B cell (primary cell): ENCODE measurements around the gene LRRC2. TPM values are rescaled to one million over a fixed set of nuclear protein-coding genes. Genes with fewer than 3 reads are reported as not detected.

Experiments used
- ATAC-seq: fragments of 200-7000 bp; cut with Tn5 transposase; one replicate; pipeline ENCODE4 v1.10.0; 2021; ENCODE audit warnings: low read depth, mild to moderate bottlenecking, moderate number of reproducible peaks, moderate library complexity
- CTCF ChIA-PET: fragments of 350-600 bp; sonication (Branson Sonifier 250); formaldehyde crosslinking; loops from one replicate; lab custom pipeline; 2021; ENCODE audit warnings: antibody characterized with exemption, inconsistent platforms; lab: Charles Lee
- POLR2A ChIA-PET: fragments of 350-600 bp; sonication (Branson Sonifier 250); formaldehyde crosslinking; loops from one replicate; lab custom pipeline; 2021; ENCODE audit warnings: antibody characterized with exemption; lab: Charles Lee
- DNase-seq: peaks from one replicate; pipeline ENCODE4 v3.0.0; 2013
- H2AFZ ChIP-seq: 2 replicates; pipeline ENCODE4 v1.6.1; 2012; ENCODE audit warnings: mild to moderate bottlenecking, low read depth, low read length; ENCODE audit not compliant: insufficient read depth, poor library complexity, severe bottlenecking
- H3K27ac ChIP-seq, 2 donors: 1 replicate in 1 of 2; 2 replicates in 1 of 2; pipeline ENCODE4 v1.5.1; 2012 to 2013; ENCODE audit warnings: low read length in 2 of 2, mild to moderate bottlenecking in 2 of 2, moderate library complexity in 1 of 2
- H3K27me3 ChIP-seq, 4 experiments: fragments of 200-600 bp in 1 of 4; sonication (generic) in 1 of 4; replicated peaks in 1 of 4; 1 replicate in 2 of 4; 2 replicates in 2 of 4; pipeline versions ENCODE4 v1.6.1 to v1.7.0; 2013 to 2016; ENCODE audit warnings: low read length in 3 of 4, mild to moderate bottlenecking in 2 of 4, mixed read lengths in 1 of 4, moderate library complexity in 1 of 4; ENCODE audit not compliant: insufficient read depth in 4 of 4, control insufficient read depth in 3 of 4; ENCODE audit errors: control extremely low read depth in 1 of 4
- H3K36me3 ChIP-seq, 2 experiments: replicated peaks in 1 of 2; 1 replicate in 1 of 2; 2 replicates in 1 of 2; pipeline versions ENCODE4 v1.6.1 to v1.7.1; 2013; ENCODE audit warnings: low read length in 1 of 2; ENCODE audit not compliant: insufficient read depth in 2 of 2, control insufficient read depth in 1 of 2; ENCODE audit errors: control extremely low read depth in 1 of 2, extremely low read depth in 1 of 2
- H3K4me1 ChIP-seq, 2 donors: fragments of 200-600 bp in 1 of 2; sonication (generic) in 1 of 2; 1 replicate in 1 of 2; 2 replicates in 1 of 2; pipeline versions ENCODE4 v1.5.1 to v1.6.1; 2013 to 2017; ENCODE audit warnings: low read length in 2 of 2; ENCODE audit not compliant: control insufficient read depth in 2 of 2, insufficient read depth in 2 of 2
- H3K4me2 ChIP-seq: replicated peaks from 2 replicates; pipeline ENCODE3; 2012; ENCODE audit warnings: mild to moderate bottlenecking, low read depth, low read length; ENCODE audit not compliant: poor library complexity, severe bottlenecking
- H3K4me3 ChIP-seq, 5 experiments: fragments of 200-600 bp in 1 of 5; sonication (generic) in 1 of 5; 1 replicate in 3 of 5; 2 replicates in 2 of 5; pipeline versions ENCODE4 v1.5.1 to v1.7.0; 2011 to 2016; ENCODE audit warnings: low read length in 4 of 5, mild to moderate bottlenecking in 4 of 5, low read depth in 2 of 5, control low read depth in 1 of 5, moderate library complexity in 1 of 5; ENCODE audit not compliant: insufficient read depth in 1 of 5; ENCODE audit errors: control extremely low read depth in 1 of 5, extremely low read depth in 1 of 5
- H3K79me2 ChIP-seq: fragments of 200-600 bp; sonication (generic); one replicate; pipeline ENCODE4 v1.6.0; 2016; ENCODE audit warnings: low read length; ENCODE audit not compliant: control insufficient read depth, insufficient read depth
- H3K9ac ChIP-seq: fragments of 200-600 bp; sonication (generic); 2 replicates; pipeline ENCODE4 v1.6.1; 2017; ENCODE audit warnings: mild to moderate bottlenecking, low read length, moderate library complexity
- H3K9me3 ChIP-seq, 3 donors: one replicate each; pipeline versions ENCODE4 v1.6.1 to v1.7.1; 2013; ENCODE audit warnings: low read length in 2 of 3; ENCODE audit not compliant: control insufficient read depth in 2 of 3, insufficient read depth in 1 of 3; ENCODE audit errors: control extremely low read depth in 1 of 3
- H4K20me1 ChIP-seq: 2 replicates; pipeline ENCODE4 v1.6.0; 2012; ENCODE audit warnings: mild to moderate bottlenecking, low read length; ENCODE audit not compliant: insufficient read depth, control insufficient read depth, poor library complexity, severe bottlenecking
- H3K27ac Mint-ChIP-seq: one replicate; pipeline ENCODE4 v1.8.0; 2021; ENCODE audit warnings: mixed read lengths
- H3K27me3 Mint-ChIP-seq: one replicate; pipeline ENCODE4 v1.8.0; 2021; ENCODE audit warnings: mixed read lengths
- H3K4me1 Mint-ChIP-seq: one replicate; pipeline ENCODE4 v1.8.0; 2021; ENCODE audit warnings: mixed read lengths
- H3K4me3 Mint-ChIP-seq: one replicate; pipeline ENCODE4 v1.8.0; 2021; ENCODE audit warnings: mixed read lengths
- H3K9me3 Mint-ChIP-seq: one replicate; pipeline ENCODE4 v1.8.0; 2022; ENCODE audit warnings: mixed read lengths; ENCODE audit not compliant: insufficient read depth
- EZH2 ChIP-seq: IDR thresholded peaks from 2 replicates; pipeline ENCODE4 v1.6.1; 2012; ENCODE audit warnings: borderline replicate concordance, low read depth, mild to moderate bottlenecking, moderate library complexity, low read length; ENCODE audit not compliant: insufficient read depth, poor library complexity, severe bottlenecking
- WGBS: methylation state at CpG from one replicate; pipeline ENCODE4 v1.1.5; 2013; ENCODE audit warnings: missing lambda C conversion rate; ENCODE audit not compliant: insufficient coverage; 5-methylcytosine and 5-hydroxymethylcytosine counted together
- intact Hi-C: fragments of 100-400 bp; cut with micrococcal nuclease; formaldehyde crosslinking; loops from one replicate; pipeline ENCODE4 v1.10.0; 2022
- polyA plus RNA-seq: library from polyadenylated mRNA; depleted of rRNA; stranded (reverse); fragments of >200 nt; gene quantifications from 2 replicates; pipeline ENCODE4 v1.2.3, GENCODE V29; 2012
- total RNA-seq, 2 donors: library from RNA; stranded (reverse); fragments of 120-200 nt in 1 of 2; gene quantifications; 1 replicate in 1 of 2; 2 replicates in 1 of 2; pipeline versions ENCODE4 v1.2.3 to v1.2.4, GENCODE V29; 2013 to 2022
- TF ChIP-seq, protein P1 (sequence below): fragments of 200-600 bp; IDR thresholded peaks from one replicate; pipeline ENCODE4 v1.8.0; 2022; ENCODE audit warnings: antibody characterized with exemption, mild to moderate bottlenecking

Gene LRRC2
- total and polyA plus RNA-seq, 2 donors (not counting 1 experiment from before 2014, with no cell fraction given) = 0.04 TPM; not detected in 1

DNA sequence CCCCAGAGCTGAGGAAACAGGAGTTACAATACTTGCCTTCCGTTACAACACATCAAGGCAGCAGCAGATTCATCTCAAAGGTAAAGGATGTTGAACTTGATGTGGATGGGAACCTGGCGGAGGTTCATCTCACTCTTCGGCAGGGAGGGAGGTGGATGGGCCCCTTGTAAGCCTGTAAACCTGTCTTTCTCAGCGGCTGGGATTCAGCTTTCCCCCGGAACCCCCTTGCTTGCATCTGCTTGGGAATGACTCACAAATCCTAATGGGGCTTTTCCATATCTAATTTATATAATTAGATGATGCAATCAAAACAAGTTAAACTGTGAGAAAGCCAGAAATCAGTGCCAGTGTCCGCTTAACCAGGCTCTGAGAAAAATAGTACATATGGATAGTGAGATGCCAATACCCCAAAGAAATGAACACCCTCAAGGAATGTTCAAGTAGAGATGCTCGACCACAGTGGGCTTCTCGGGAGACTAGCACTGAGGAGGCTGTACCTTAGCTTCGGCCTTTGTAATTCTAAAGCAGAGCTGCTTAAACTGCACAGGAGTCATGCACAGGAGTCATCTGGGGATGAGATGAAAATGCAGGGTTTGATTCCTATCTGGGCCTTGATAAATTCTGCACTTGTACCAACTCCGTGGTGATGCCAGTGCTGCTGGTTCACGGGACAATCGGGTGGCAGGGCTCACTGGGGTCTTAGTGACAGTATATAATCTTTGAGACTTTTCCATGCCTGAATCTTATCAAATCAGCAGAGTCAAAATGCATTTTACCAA is 44.0 kb upstream of the LRRC2 start:
- Histone ChIP-seq H3K9me3 (no peaks in the 10 kb centered on the region), H3K79me2 (no peaks in the 10 kb centered on the region), H3K4me1 (no peaks in the 10 kb centered on the region), H3K4me3 (no peak overlapping the region), H4K20me1 (no peaks in the 10 kb centered on the region), H3K27me3 (no peaks in the 10 kb centered on the region), H3K36me3 (no peaks in the 10 kb centered on the region), H3K27ac (no peak overlapping the region), H2AFZ (no peak overlapping the region), H3K4me2 (no peak overlapping the region), H3K9ac (no peak overlapping the region)
- intact Hi-C loops = no loop called here
- Mint-ChIP-seq H3K27me3 (peaks cover 27% of the 10 kb centered on the region), H3K9me3 (no peaks in the 10 kb centered on the region), H3K4me3 (no peak overlapping the region), H3K27ac (no peak overlapping the region), H3K4me1 (no peaks in the 10 kb centered on the region)
- TF ChIP-seq, protein P1, sequence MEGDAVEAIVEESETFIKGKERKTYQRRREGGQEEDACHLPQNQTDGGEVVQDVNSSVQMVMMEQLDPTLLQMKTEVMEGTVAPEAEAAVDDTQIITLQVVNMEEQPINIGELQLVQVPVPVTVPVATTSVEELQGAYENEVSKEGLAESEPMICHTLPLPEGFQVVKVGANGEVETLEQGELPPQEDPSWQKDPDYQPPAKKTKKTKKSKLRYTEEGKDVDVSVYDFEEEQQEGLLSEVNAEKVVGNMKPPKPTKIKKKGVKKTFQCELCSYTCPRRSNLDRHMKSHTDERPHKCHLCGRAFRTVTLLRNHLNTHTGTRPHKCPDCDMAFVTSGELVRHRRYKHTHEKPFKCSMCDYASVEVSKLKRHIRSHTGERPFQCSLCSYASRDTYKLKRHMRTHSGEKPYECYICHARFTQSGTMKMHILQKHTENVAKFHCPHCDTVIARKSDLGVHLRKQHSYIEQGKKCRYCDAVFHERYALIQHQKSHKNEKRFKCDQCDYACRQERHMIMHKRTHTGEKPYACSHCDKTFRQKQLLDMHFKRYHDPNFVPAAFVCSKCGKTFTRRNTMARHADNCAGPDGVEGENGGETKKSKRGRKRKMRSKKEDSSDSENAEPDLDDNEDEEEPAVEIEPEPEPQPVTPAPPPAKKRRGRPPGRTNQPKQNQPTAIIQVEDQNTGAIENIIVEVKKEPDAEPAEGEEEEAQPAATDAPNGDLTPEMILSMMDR = no peak
- TF ChIP-seq EZH2 = no peak
- 91% methylated on average over 4 of the region's 12 CpGs for WGBS
- DNase-seq (no peak), ATAC-seq (no peak)
- ChIA-PET CTCF (interaction anchor here (1.2 kb wide), 1 partner anchor 20 kb away, joined by 3 read pairs; no protein-coding TSS in a partner anchor), POLR2A (no interaction called here)

DNA sequence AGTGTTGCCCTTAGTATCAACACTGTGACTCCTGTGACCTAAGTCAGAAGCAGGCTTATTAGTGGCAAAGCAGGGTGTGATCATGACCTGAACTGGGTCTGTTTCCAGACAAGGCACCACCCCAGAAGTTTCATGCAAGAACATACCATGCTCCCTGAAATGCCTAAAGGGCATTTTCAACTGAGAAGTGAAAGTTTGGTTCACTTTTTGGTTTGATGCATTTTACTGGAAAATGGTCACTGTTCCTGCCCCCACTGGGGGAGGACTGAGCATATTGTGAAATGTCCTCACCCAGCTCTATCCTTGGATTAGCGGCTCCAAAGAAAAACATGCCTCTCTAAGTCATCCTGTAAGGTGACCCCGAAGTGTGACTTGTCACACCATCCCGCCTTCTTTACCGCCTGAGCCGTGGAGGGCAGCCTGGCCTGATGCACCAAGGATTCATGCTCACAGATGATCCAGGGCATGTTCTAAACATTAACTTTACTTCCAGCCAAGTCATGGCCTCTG is 43.2 kb upstream of the LRRC2 start:
- WGBS = 86% methylated on average over 5 of the region's 5 CpGs
- no peaks in the 10 kb centered on the region for H3K79me2 ChIP-seq
- H3K27ac ChIP-seq = no peak overlapping the region
- no peaks in the 10 kb centered on the region for H3K4me1 ChIP-seq
- H3K27ac Mint-ChIP-seq = no peak overlapping the region
- ChIA-PET CTCF (interaction anchor here (1.1 to 1.3 kb wide), 3 partner anchors 10 to 20 kb away, joined by 3 read pairs; no protein-coding TSS in a partner anchor), POLR2A (no interaction called here)
- no peak overlapping the region for H3K4me3 Mint-ChIP-seq
- H3K9me3 ChIP-seq = no peaks in the 10 kb centered on the region
- ATAC-seq = no peak
- H3K36me3 ChIP-seq = no peaks in the 10 kb centered on the region
- no peaks in the 10 kb centered on the region for H3K4me1 Mint-ChIP-seq
- H3K9me3 Mint-ChIP-seq = no peaks in the 10 kb centered on the region
- TF ChIP-seq, protein P1 = no peak
- no peak for TF ChIP-seq EZH2
- H3K4me3 ChIP-seq = no peak overlapping the region
- no peak for DNase-seq
- no peak overlapping the region for H2AFZ ChIP-seq
- intact Hi-C loops = no loop called here
- H3K27me3 ChIP-seq = no peaks in the 10 kb centered on the region
- H3K27me3 Mint-ChIP-seq = peaks cover 26% of the 10 kb centered on the region
- no peaks in the 10 kb centered on the region for H4K20me1 ChIP-seq
- H3K9ac ChIP-seq = no peak overlapping the region
- H3K4me2 ChIP-seq = no peak overlapping the region
